Fibroblast of pulmonary artery (primary cell): ENCODE measurements around the gene ATG2A.

Experiments
- DNase-seq: peaks from one replicate; pipeline ENCODE4 v3.0.0-alpha.2; 2010; ENCODE audit warnings: low read depth
- H3K4me3 ChIP-seq: replicated peaks from 2 replicates; pipeline ENCODE4 v1.5.1; 2011; ENCODE audit warnings: low read depth, mild to moderate bottlenecking, control low read depth, low read length, moderate library complexity
- TF ChIP-seq, protein P1 (sequence below): IDR thresholded peaks from 2 replicates; pipeline ENCODE4 v1.5.1; 2011; ENCODE audit warnings: mild to moderate bottlenecking, control low read depth, low read length, inconsistent platforms; ENCODE audit errors: missing control alignments

The ATG2A gene

DNA sequence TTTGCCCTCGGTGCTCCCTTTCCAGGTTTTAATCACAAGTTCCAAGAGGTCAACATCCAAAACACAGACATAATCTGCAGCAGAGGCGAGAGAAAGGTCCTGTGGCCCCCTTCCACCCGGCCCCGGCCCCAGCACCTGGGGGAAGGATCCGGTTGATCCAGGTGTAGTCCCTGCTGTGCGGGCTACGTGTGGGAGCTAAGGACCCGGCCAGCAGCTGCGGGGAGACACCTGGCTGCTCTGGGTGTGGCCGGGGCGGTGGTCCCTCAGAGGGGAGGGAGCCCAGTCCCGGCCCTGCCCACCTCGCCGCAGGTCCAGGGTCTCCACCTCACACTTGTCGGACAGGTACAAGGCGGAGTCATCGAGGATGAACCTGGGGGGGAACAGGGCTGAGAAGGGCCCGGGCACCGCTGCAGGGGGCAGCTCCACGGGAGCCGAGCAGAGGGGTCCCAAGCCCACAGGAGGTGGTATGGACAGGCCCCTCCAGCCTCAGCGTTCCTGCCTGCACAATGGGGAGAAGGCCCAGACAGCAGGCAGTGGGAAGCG is 13.6 kb downstream of the ATG2A start:
- DNase-seq = no peak

DNA sequence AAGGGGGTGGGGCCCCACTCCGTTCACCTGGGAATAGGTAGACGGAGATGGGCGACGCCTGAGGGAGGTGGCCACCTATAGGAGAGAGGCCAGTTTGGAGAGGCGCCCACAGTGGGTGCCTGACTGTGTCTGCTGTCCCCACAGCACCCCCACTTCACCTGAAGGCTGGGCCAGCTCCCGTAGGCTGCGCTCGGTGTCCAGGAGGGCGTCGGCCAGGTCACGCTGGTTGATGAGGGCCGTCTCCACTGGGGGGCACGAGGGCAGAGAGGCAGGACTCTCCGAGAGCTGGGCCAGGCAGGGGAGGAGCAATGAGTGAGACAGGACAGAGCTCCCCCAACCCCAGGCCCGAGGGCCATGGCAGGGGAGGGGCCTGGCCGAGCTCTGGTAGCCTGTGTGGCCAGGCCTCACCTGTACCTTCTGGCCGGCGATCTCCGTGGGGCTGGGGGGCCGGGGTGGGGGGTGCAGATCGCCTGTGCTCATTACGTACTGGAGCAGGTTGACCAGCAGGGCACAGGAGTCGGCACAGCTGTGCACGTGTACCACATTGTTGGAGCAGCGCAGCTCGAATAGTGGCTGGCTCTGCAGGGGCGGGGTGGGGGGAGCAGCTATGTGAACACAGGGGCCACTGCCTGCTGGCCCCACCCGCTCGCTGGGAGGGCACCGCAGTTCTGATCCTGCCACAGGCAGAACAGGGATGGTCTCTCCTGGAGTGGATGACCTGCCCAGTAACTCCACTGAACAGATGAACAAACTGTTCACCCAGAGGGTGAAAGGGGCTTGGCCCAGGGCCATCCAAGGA is 14.7 kb downstream of the ATG2A start:
- H3K4me3 ChIP-seq = no peak overlapping the region
- DNase-seq = no peak
- TF ChIP-seq, protein P1, sequence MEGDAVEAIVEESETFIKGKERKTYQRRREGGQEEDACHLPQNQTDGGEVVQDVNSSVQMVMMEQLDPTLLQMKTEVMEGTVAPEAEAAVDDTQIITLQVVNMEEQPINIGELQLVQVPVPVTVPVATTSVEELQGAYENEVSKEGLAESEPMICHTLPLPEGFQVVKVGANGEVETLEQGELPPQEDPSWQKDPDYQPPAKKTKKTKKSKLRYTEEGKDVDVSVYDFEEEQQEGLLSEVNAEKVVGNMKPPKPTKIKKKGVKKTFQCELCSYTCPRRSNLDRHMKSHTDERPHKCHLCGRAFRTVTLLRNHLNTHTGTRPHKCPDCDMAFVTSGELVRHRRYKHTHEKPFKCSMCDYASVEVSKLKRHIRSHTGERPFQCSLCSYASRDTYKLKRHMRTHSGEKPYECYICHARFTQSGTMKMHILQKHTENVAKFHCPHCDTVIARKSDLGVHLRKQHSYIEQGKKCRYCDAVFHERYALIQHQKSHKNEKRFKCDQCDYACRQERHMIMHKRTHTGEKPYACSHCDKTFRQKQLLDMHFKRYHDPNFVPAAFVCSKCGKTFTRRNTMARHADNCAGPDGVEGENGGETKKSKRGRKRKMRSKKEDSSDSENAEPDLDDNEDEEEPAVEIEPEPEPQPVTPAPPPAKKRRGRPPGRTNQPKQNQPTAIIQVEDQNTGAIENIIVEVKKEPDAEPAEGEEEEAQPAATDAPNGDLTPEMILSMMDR = no peak

More for the DNA sequence above, 13.6 kb downstream of the ATG2A start:
- TF ChIP-seq, protein P1 = no peak
- no peak overlapping the region for H3K4me3 ChIP-seq

DNA sequence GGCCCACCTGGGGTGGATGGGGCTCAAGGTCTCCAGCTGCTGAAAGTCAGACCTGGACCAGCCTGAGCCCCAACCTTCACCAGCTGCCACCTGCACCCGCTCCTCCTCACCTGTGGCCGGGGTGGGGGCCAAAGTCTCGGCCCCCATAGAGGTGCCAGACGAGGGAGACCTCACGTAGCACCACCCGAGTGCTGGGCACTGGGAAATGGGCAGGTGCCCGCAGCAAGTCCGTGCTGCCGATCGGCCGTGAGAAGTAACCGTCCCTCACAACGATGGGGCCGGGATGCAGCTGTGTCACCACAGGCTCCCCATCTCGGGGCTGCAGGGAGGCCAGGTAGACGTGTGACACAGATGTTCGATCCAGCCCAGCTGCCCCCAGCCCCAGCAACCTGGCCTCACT is 16.2 kb downstream of the ATG2A start:
- no peak for DNase-seq
- TF ChIP-seq, protein P1 = no peak
- no peak overlapping the region for H3K4me3 ChIP-seq

DNA sequence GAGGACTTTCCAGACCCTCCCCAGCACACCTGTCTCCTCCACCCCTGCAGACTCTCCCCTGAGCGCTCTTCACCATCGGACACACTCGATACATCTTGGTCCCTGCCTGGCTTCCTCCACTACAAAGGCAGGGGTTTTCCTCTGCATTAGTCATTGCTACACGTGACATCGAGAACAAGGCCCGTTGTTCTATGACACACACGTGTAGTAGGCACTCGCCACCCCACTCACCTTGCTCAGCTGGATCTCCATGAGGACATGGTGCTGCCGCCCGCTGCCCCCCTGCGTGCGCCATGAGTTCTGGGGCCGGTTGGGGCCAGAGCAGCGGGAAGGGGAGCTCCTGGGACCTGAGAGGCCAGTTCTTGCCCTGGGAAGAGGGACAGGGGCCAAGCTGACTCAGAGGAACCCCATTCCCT is 16.7 kb downstream of the ATG2A start:
- TF ChIP-seq, protein P1 = no peak
- no peak overlapping the region for H3K4me3 ChIP-seq
- no peak for DNase-seq

DNA sequence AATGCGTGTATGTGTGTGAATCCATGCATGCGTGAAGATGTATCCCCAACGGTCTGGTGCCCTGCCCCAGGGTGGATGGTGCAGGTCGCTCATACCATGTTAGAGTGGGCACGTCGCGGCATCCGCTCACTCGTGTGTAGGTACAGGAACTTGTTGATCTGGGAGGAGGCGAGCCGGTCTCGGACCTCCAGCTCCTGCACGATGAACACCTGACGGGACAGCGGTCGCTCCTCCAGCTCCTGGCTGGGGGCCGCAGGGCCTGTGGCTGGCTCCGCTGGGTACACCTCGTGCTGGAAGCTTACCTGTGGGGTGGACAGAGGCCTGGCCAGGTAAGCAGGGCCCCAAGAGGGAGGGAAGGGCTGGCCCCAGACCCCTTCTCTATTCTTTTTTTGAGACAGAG is 18.5 kb downstream of the ATG2A start:
- no peak overlapping the region for H3K4me3 ChIP-seq
- DNase-seq = no peak
- TF ChIP-seq, protein P1 = no peak

DNA sequence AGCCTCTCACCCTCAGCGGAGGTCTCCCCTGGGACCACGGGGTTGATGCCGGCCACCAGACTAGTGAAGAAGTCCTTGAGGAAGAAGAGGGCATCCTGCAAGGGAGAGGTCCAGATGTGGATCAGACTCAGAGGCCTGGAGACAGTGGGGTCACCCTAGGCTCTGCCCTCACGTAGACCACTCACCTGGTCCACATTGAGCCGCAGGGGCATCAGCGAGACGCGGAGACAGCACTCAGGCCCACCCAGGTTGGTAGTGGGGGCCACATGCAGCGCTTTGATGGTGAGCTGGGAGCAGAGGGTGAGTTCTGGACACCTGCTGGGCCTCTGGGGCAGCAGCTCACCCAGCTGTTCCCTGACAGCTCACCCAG is 18.9 kb downstream of the ATG2A start:
- DNase-seq = no peak
- TF ChIP-seq, protein P1 = no peak
- no peak overlapping the region for H3K4me3 ChIP-seq
